NCI-H226 (cell line): ENCODE data around the gene CLTC.
"Not testable (repeated sequence)": the region's sequence is repeated elsewhere in the genome, so short reads cannot be mapped to it uniquely, and the experiment has no call there.

ENCODE experiments used
- DNase-seq: peaks from one replicate; pipeline ENCODE4 v3.0.0-alpha.2; 2015

CLTC gene

GRCh38 chr17:59634632-59635541 lies 15.2 kb downstream of the CLTC start:
- no peak for DNase-seq

GRCh38 chr17:59637611-59638310 lies 18.1 kb downstream of the CLTC start:
- no peak for DNase-seq

GRCh38 chr17:59638553-59638952 lies 18.9 kb downstream of the CLTC start:
- DNase-seq = no peak

GRCh38 chr17:59641799-59642484 lies 22.2 kb downstream of the CLTC start:
- DNase-seq = no peak

GRCh38 chr17:59642565-59642964 lies 22.9 kb downstream of the CLTC start:
- no peak for DNase-seq

GRCh38 chr17:59643159-59644140 lies 23.8 kb downstream of the CLTC start:
- DNase-seq = no peak

- no peak for DNase-seq
Measured at GRCh38 chr17:59647288-59647687, 27.6 kb downstream of the CLTC start.

- DNase-seq = no peak
Measured at GRCh38 chr17:59649886-59650285, 30.2 kb downstream of the CLTC start.

- DNase-seq = no peak
Measured at GRCh38 chr17:59650642-59651041, 30.9 kb downstream of the CLTC start.

- DNase-seq = no peak
Measured at GRCh38 chr17:59651346-59651745, 31.7 kb downstream of the CLTC start.

- DNase-seq = peak; percentile 21
Measured at GRCh38 chr17:59652119-59652518, 32.4 kb downstream of the CLTC start.

GRCh38 chr17:59656624-59657023 lies 36.9 kb downstream of the CLTC start:
- not testable (repeated sequence) for DNase-seq

- DNase-seq = peak; percentile 62
Measured at GRCh38 chr17:59666235-59666634, 46.5 kb downstream of the CLTC start.

GRCh38 chr17:59668816-59669215 lies 49.1 kb downstream of the CLTC start:
- peak; percentile 77 for DNase-seq

- no peak for DNase-seq
Measured at GRCh38 chr17:59669411-59669810, 49.7 kb downstream of the CLTC start.

- DNase-seq = no peak
Measured at GRCh38 chr17:59669944-59670343, 50.2 kb downstream of the CLTC start.

- no peak for DNase-seq
Measured at GRCh38 chr17:59671386-59671785, 51.7 kb downstream of the CLTC start.

- DNase-seq = no peak
Measured at GRCh38 chr17:59675231-59675630, 55.5 kb downstream of the CLTC start.

GRCh38 chr17:59676716-59677115 lies 57.0 kb downstream of the CLTC start:
- DNase-seq = no peak

GRCh38 chr17:59678918-59679317 lies 59.2 kb downstream of the CLTC start:
- DNase-seq = no peak

- DNase-seq = no peak
Measured at GRCh38 chr17:59680314-59680713, 60.6 kb downstream of the CLTC start.

- DNase-seq = no peak
Measured at GRCh38 chr17:59683283-59683682, 63.6 kb downstream of the CLTC start.
